ENCODE measurements around the gene TCTN1.
"Not testable (repeated sequence)": the region's sequence is repeated elsewhere in the genome, so short reads cannot be mapped to it uniquely, and the experiment has no call there.

TCTN1 gene

GRCh38 chr12:110637869-110638441 is 24.0 kb downstream of the TCTN1 start:
- in situ Hi-C loops (cut with MboI; ENCODE audit: low sequenced_read_pairs) = no loop called here

- in situ Hi-C loops (cut with MboI; ENCODE audit: low sequenced_read_pairs) = no loop called here
Measured at GRCh38 chr12:110638796-110639195, 24.9 kb downstream of the TCTN1 start.

DNA sequence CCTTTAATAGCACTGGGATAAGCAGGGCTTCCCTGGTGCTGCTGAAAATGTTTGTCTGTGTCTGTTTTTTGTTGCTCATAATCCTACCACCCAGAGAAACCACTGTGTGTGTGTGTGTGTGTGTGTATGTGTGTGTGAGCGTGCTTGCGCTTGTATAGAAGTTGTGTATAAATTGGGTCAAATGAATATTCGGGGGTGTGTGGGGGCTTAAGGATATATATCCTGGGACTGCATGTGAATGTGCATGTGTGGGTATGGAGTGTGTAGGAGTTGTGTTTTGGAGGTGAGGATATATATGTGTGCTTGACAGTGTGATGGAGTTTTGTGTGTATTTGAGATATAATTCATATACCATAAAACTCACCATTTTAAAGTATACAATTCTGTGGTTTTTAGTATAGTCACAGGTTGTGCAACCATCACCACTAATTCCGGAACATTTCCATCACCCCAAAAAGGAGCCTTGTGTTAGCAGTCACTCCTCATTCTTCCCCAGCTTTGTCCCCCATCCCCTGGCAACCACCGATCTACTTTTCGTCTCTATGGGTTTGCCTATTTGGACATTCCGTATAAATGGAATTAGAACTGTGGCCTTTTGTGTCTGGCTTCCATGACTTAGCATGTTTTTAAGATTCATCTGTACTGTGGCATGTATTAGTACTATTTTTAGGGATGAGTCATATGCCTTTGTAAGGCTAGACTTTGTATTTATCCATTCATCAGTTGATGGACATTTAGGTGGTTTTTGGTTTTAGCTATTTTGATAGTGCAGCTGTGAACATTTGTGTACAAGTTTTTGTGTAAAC is 25.6 kb downstream of the TCTN1 start:
- in situ Hi-C loops (cut with MboI; ENCODE audit: low sequenced_read_pairs) = no loop called here

DNA sequence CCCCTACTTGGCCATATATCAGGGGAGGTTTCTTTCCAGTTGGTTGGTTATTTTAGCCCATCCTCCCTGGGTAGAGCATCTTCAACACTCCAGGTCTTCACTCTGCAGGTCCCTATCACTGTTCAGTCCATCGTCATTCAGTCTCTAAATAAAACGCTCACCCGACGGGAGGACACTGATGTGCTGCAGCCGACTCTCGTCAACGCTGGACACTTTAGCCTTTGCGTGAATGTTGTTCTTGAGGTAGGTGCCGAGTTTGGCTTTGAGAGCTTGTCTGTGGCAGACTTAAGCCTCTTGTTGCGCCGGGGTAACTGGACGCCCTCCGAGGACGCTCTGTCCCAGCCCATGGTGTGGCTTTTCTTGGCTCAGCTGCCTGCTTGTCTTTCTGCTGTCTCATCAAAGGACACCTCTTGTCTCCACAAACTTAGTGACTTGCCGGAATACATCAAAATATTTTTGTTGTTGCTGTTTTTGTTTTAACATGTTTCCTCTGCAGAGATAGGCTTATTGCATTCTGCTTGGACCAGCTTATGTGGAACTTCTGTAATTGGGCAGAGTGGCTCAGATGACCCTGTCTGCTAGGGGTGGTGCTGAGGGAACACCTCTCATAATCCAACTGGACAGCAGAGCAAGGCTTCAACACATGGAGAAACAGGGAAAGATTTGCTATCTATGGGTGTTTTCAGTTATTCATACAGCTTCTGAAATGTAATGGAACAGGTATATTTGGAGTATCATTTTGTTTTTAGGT is 26.5 kb downstream of the TCTN1 start:
- in situ Hi-C loops (cut with MboI; ENCODE audit: low sequenced_read_pairs) = no loop called here

DNA sequence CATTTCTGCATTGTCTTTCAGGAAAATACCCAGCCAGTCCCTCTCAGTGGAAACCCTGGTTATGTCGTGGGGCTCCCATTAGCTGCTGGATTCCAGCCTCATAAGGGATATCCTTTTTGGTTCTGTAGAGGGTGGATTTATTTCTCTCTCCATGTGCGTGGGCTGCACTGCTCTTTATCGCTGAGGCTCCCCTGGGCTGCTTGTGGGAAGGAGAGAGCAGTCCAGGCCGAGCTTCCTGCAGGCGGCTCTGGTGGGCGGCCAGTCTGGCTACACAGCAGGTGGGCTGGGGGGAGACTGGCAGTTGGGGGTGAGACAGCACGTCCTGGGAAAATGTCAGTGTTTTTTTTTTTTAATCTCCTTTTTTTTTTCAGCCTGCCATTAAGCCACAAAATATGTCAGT is 27.6 kb downstream of the TCTN1 start:
- in situ Hi-C loops (cut with MboI; ENCODE audit: low sequenced_read_pairs) = no loop called here

- in situ Hi-C loops (cut with MboI; ENCODE audit: low sequenced_read_pairs) = no loop called here
Measured at GRCh38 chr12:110647631-110648040, 33.7 kb downstream of the TCTN1 start.

- in situ Hi-C loops (cut with MboI; ENCODE audit: low sequenced_read_pairs) = no loop called here
Measured at GRCh38 chr12:110649341-110649847, 35.5 kb downstream of the TCTN1 start.

- in situ Hi-C loops (cut with MboI; ENCODE audit: low sequenced_read_pairs) = not testable (repeated sequence)
Measured at GRCh38 chr12:110654238-110654637, 40.3 kb downstream of the TCTN1 start.

- in situ Hi-C loops (cut with MboI; ENCODE audit: low sequenced_read_pairs) = no loop called here
Measured at GRCh38 chr12:110656071-110656655, 42.2 kb downstream of the TCTN1 start.

DNA sequence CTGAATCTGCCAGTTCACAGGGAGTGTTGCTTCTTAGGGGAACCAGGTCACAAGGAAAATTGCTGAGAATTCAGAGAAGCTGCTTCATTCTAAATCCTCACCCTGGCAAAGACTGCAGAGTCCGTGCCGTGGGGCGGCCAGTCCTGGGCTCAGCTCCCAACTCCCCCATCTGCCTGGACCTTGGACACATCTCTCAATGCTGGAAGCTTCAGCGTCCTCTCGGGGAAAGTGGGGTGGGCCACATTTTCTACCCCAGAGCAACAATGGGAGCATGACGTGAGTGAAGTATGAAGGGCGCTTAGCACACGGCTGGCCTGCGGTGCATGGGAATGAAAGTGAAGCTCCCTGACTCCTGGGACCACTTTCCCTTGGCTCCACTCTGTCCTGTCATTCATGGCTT is 43.8 kb downstream of the TCTN1 start:
- in situ Hi-C loops (cut with MboI; ENCODE audit: low sequenced_read_pairs) = no loop called here

- in situ Hi-C loops (cut with MboI; ENCODE audit: low sequenced_read_pairs) = no loop called here
Measured at GRCh38 chr12:110658242-110658641, 44.3 kb downstream of the TCTN1 start.

DNA sequence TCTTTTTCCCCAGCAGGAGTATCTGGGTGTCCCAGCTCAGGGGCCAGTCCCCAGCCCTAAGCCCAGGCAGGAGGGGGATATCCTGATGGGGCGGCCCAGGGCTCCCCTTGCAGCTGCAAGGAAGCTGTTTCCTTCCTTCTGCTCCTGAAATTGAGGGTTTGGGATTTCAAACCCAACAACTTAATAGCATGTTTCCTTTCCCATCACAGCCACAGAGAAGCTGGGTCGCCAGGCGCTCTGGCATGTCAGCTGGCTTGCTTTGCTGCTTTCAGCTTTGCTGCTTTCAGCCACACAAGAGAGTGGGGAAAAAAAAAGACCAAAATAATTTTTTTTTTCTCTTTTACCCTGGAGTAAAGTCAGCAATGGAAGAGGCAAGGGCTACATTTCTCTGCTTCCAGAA is 44.9 kb downstream of the TCTN1 start:
- in situ Hi-C loops (cut with MboI; ENCODE audit: low sequenced_read_pairs) = no loop called here

DNA sequence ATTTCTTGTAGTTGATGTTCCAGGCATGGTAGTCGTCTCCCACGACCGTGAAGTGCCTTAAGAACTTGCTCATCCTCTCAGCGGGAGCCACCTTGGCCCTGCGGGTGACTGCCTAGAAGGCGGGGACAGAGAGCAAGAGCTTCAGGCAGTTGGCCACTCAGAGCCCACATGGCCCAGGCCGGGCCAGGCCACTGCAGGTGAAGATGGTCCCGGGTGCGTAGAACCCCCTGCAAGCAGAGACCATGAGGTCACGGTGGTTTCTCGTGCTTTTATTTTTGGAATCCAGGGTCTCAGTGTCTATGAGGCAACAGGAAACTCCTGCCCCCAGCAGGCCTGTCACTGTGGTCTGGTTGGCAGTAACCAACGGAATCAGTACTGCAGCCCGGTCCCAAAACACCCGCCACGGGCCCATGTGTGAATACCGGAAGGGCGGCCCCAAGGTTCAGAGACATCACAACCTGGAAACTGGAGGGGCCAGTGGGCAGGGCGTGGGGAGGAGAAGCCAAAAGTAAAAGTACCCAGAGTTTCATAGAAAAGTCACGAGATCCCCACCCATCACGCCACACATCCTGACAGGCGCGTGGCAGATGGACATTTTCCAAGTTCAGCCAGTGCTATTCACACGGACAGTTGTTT is 47.5 kb downstream of the TCTN1 start:
- in situ Hi-C loops (cut with MboI; ENCODE audit: low sequenced_read_pairs) = no loop called here

- in situ Hi-C loops (cut with MboI; ENCODE audit: low sequenced_read_pairs) = no loop called here
Measured at GRCh38 chr12:110666892-110667291, 53.0 kb downstream of the TCTN1 start.

DNA sequence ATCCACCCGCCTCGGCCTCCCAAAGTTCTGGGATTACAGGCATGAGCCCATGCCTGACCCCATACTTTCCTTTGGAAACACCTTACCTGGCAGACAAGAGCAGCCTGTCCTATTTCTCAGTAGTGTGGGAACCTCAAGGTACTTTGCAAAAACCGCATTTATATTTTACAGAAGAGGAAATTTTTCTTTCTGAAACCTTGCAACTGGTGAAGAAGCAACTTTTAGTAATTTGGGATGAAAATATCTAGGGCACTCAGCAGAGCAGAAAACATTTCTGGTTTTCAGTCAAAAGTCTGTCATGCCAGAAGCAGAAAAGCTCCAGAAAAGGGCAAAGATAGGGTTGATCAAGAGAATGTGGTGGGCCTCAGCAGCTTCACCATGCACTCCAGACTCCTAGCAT is 53.7 kb downstream of the TCTN1 start:
- in situ Hi-C loops (cut with MboI; ENCODE audit: low sequenced_read_pairs) = no loop called here

- in situ Hi-C loops (cut with MboI; ENCODE audit: low sequenced_read_pairs) = no loop called here
Measured at GRCh38 chr12:110668480-110669192, 54.7 kb downstream of the TCTN1 start.

DNA sequence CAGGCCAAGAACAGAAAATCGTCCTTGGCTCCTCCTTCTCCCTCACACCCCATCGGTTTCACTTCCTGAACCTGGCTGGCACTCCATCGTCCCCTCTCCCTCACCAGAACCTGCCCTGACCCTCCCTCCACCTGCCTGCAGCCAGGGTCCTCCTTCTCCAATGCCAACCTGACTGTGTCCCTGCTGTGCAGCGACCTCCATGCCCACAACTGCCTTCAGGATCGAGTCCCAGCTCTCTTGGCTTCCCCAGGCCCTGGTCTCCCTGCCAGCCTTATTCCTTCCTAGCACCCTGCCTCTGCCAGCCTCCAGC is 55.2 kb downstream of the TCTN1 start:
- in situ Hi-C loops (cut with MboI; ENCODE audit: low sequenced_read_pairs) = no loop called here

GRCh38 chr12:110670161-110670701 is 56.3 kb downstream of the TCTN1 start:
- in situ Hi-C loops (cut with MboI; ENCODE audit: low sequenced_read_pairs) = no loop called here

- in situ Hi-C loops (cut with MboI; ENCODE audit: low sequenced_read_pairs) = no loop called here
Measured at GRCh38 chr12:110676171-110676570, 62.2 kb downstream of the TCTN1 start.
